HepG2 (cell line): ENCODE results near the gene RAB3B.

Source experiments
- CTCF ChIP-seq: sonication (generic); formaldehyde crosslinking; IDR thresholded peaks from 2 replicates; pipeline ENCODE4 v1.5.0; 2020; ENCODE audit warnings: mild to moderate bottlenecking, missing genetic modification reagents, moderate library complexity
- SP1 ChIP-seq, 2 experiments: fragments of 450-650 bp in 1 of 2; sonication (generic) in 1 of 2; formaldehyde crosslinking in 1 of 2; IDR thresholded peaks; 2 replicates each; pipeline versions ENCODE4 v1.4.0 to v1.6.1; 2016 to 2020; ENCODE audit warnings: missing genetic modification reagents in 1 of 2

GRCh38 chr1:51982161-51982560 lies 8.3 kb downstream of the RAB3B start:
- TF ChIP-seq SP1 (IDR thresholded peaks at IDR 0.05): no peak
- TF ChIP-seq SP1 (CRISPR knock-in tag; IDR thresholded peaks at IDR 0.05): no peak
- no peak for TF ChIP-seq CTCF
